Epithelial cell of proximal tubule (primary cell): ENCODE results near the gene AGFG2. TPM values are rescaled to one million over a fixed set of nuclear protein-coding genes. Genes with fewer than 3 reads are reported as not detected.

Experiments used
- DNase-seq: peaks from one replicate; pipeline ENCODE4 v3.0.0-alpha.2; 2011; ENCODE audit warnings: low read depth
- H3K4me3 ChIP-seq: 2 replicates; pipeline ENCODE4 v1.5.1; 2011; ENCODE audit warnings: low read depth, mild to moderate bottlenecking, low read length
- CTCF ChIP-seq: conservative IDR thresholded peaks from 2 replicates; pipeline ENCODE4 v1.5.1; 2012; ENCODE audit warnings: low read depth, mild to moderate bottlenecking, low read length
- total RNA-seq: library from RNA; depleted of rRNA; stranded (reverse); fragments of >200 nt; gene quantifications from 2 replicates; pipeline ENCODE4 v1.2.3, GENCODE V29; 2015

AGFG2 gene
- total RNA-seq, 1 donor from 2014 or later = 10.9 TPM

- TF ChIP-seq CTCF = no peak
- no peak for DNase-seq
- H3K4me3 ChIP-seq = no peak overlapping the region
These were observed 34.1 kb downstream of the AGFG2 start for GRCh38 chr7:100572949-100573675.

- no peak for TF ChIP-seq CTCF
- DNase-seq = no peak
These were observed 34.8 kb downstream of the AGFG2 start, which contains the start of gene SAP25 for GRCh38 chr7:100573691-100574361. Gene SAP25, minus strand, starts transcription at chr7:100573900. Its CDS starts 158 bp downstream, at chr7:100573742.

GRCh38 chr7:100574362-100575205, 35.6 kb downstream of the AGFG2 start:
- no peak for DNase-seq
- no peak overlapping the region for H3K4me3 ChIP-seq
- TF ChIP-seq CTCF = no peak

More at GRCh38 chr7:100573691-100574361, 34.8 kb downstream of the AGFG2 start, which contains the start of gene SAP25:
- no peak within 1 kb of the TSS for H3K4me3 ChIP-seq

GRCh38 chr7:100575206-100575631, 36.2 kb downstream of the AGFG2 start:
- no peak overlapping the region for H3K4me3 ChIP-seq
- DNase-seq = no peak
- TF ChIP-seq CTCF = no peak

- DNase-seq = no peak
- no peak for TF ChIP-seq CTCF
- H3K4me3 ChIP-seq = no peak overlapping the region
These were observed 36.9 kb downstream of the AGFG2 start for GRCh38 chr7:100575746-100576383.

GRCh38 chr7:100576384-100576993, 37.5 kb downstream of the AGFG2 start:
- no peak for TF ChIP-seq CTCF
- DNase-seq = no peak
- no peak overlapping the region for H3K4me3 ChIP-seq
